NCI-H748 (cell line): ENCODE measurements around the gene PEF1.

ENCODE experiments used
- DNase-seq: peaks from one replicate; lab custom pipeline; 2025; ENCODE audit not compliant: unreplicated experiment; lab: John Stamatoyannopoulos, UW

PEF1 gene

DNA sequence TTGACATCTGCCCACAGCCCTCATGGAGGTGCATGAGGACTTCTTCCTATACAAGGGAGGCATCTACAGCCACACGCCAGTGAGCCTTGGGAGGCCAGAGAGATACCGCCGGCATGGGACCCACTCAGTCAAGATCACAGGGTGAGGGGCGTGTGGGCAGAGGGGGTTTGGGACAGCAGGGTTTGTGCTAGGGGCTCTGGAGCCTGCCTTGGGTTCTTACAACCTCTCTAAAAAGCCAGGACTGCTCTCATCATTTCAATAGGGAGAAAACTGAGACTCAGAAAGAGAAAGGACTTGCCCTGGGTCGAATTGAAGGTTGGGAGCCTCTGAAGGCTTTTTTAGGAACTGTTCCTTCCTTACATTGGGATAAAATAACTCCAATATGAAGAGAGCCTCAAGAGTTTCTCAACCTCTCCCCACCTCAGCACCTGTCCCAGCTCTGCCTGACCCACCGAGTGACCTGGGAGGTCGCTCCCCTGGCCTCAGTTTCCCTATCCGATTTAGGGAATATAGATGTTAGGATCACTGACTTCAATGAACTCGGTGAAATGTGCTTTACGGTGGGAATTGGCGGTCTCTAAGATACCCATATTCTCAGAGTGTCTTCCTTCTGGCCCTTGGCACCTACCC lies 58.8 kb downstream of the PEF1 start:
- DNase-seq, result no peak

DNA sequence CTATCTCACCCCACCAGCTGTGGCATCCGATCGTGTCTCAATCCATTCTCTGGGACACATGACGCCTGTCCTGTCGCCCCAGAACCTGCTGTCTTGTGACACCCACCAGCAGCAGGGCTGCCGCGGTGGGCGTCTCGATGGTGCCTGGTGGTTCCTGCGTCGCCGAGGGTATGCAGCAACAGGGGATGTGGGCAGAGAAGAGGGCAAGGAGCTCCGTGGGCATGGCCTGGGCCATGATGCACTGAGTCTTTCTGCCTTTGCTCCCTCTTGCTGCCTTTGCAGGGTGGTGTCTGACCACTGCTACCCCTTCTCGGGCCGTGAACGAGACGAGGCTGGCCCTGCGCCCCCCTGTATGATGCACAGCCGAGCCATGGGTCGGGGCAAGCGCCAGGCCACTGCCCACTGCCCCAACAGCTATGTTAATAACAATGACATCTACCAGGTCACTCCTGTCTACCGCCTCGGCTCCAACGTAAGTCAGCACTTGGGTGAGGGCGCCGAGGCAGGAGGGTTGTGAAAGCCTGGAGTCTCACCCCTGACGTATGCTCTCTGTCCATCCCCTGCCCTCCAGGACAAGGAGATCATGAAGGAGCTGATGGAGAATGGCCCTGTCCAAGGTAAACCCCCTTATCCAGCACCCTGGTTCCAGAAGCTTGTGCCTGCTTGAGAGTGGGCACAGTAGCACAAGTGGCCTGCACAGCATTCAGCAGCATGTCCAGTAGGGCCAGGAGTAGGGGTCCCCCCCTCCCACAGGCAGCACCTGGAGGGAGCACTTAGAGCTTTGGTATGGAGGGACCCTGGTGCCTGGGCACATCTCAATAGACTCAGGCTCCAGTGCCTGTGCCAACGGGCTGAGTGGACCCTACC lies 59.6 kb downstream of the PEF1 start:
- DNase-seq, result no peak

DNA sequence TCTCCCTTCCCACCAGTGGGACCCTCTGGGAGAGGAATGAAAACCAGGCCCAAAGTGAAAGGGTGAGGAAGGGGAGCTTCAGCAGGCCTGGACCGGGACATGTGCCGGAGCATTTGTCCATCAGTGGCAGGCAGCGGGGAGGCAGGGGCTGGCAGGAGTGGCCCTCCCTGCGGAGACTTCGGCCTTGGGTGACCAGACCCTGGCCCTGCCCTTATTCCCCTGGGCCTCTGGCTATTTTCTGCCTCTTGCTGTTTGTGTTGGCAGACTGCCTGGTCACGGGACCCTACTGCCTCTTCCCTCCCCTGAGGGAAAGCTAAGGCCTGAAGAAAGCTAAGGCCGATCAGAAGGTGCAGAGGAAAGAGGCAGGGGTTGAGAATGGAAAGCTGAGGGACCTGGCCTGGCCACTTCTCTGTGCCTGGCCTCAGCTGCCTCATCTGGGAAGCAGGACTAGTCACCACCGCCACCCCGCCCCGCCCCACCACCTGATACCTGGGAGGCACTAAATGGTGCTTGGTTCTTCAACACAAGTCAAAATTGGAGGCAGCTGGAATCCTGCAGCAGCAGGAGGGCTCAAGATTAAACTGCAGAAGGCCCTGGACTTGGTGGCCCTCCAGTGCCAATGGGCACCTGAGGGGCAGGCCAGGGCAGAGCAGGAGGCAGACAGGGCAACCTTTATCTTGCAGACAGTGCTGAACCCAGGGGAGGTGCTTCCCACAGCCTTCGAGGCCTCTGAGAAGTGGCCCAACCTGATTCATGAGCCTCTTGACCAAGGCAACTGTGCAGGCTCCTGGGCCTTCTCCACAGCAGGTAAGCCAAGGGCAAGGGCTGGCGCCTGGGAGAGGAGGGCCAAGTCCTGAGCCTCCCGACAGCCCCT lies 60.4 kb downstream of the PEF1 start:
- DNase-seq, result no peak

DNA sequence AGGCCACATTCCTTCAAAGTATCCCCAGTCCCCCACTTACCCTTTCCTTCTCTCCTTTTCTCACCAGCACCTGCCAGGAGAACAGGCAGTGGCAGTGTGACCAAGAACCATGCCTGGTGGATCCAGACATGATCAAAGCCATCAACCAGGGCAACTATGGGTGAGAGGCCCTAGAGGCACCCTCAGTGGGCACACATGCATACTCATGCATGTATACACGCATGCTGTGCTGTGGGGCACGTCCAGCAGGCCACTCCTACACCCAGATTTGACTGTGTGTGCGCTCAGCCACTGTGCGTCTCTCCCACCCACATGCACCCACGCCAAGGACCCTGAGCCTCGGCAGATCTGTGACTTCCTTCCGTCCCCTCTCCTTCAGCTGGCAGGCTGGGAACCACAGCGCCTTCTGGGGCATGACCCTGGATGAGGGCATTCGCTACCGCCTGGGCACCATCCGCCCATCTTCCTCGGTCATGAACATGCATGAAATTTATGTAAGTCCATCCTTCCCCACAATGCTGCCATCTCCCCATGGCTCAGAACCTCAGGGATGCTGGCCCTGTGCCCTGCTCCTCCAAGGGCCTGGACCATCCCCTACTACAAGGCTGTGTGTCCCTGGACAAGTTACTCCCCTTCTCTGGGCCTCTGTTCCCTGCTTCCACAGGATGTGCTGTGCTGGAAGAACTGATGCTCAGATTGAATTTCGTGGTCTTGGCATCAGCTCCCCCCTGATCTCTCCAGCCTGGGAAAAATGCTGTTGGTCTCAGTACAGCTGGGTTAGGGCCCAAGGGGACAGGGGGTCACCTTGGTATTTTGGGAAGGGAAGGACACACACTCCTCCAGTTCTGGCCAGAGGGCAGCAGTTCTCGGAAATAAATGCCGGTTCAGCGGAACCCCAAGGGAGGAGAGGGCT lies 61.3 kb downstream of the PEF1 start:
- no peak for DNase-seq

DNA sequence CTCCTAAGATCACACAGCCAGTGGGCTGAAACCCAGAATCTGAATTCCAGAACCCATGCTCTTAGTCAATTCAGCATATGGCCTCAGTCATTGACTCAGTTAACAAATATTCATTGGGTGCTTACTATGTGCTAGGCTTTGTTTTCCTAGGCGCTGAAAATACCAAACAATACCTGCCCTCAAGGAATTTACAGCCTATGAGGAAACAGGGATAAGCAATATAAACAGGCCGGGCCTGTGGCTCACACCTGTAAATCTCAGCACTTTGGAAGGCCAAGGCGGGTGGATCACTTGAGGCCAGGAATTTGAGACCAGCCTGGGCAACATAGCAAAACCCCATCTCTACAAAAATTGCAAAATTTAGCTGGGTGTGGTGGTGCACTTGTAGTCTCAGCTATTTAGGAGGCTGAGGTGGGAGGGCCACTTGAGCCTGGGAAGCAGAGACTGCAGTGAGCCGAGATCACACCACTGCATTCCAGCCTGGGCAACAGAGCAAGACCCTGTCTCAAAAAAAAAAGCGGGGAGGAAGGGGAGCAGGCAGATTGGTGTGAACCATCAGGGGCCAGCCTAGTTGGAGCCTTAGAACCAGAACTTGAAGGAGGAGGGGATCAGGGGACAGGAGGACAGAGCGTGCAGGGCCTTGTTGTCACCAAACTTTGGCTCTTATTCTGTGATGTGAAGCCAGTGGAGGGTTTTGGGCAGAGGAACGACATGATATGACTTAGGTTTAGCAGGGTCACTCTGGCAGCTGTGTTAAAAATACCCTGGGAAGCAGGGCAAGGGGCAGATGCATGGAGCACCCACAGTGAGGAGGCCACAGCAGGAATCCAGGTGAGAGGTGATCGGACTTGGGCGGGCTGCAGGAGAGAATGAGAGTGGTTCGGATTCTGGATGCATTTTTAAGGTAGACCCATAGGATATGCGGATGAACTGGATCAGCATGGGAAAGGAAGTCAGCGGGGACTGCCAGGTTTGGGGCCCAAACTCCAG lies 62.6 kb downstream of the PEF1 start:
- no peak for DNase-seq

DNA sequence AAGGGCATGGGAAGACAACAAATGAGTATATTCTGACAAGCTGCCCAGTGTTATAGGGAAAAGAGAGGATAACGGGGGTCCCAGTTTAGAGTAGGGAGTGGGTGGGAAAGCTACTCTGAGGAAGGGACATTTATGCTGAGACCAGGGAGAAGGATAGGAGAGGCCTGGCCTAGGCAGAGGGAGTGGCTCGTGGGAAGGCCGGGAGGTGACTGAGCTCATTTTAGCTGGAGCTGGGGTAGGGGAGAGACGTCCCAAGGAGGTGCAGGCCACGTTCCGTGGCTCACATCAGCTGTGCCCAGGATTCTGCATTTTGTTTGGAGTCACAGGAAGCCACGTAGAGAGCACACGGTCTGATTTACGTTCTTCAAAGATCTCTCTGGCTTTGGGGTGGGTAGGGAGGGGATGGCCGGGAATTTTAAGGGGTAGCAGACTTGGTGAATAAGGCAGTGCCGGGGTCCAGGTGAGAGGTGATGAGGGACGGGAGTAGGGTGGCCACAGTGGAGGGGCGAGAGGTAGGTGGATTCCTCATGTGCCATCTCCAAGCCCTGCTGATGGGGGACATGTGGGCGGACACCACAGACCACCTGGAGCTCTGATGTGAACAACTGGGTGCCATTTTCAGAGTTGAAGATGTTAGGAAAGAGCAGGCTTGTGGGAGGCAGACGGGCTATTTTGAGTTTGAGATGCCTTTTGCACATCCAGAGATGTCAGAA lies 63.6 kb downstream of the PEF1 start:
- no peak for DNase-seq

DNA sequence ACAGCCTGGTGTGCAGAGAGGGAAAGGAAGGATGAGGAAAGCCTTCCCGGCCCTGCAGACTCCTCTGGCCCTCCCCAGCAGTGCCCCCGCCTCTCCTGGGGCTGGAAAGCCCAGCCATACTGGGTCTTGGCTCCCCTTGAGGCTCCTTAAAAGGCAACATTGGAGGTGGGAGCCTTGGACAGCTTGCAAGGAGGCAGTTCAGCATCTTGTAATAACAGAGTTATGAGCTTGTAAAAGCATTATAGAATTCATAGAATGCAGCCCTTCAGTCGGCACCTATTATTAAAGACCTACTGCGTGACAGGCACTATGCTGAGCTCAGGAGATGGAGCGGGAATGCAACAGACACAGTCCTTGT lies 64.2 kb downstream of the PEF1 start:
- DNase-seq, result no peak
